Nephron (organoid): ENCODE results near the gene ASCL5.
A peak's percentile ranks its signal among the peaks of the same experiment; 100 is the strongest.

Experiments
- H3K27ac Mint-ChIP-seq, 3 experiments: 2 replicates each; pipeline ENCODE4 v1.8.0; 2020; ENCODE audit warnings: mixed read lengths in 3 of 3, mild to moderate bottlenecking in 2 of 3, moderate library complexity in 1 of 3
- H3K27me3 Mint-ChIP-seq: 2 replicates; pipeline ENCODE4 v1.8.0; 2021; ENCODE audit warnings: low read depth, mild to moderate bottlenecking, moderate library complexity, mixed read lengths
- H3K36me3 Mint-ChIP-seq: 2 replicates; pipeline ENCODE4 v1.8.0; 2020; ENCODE audit warnings: low read depth, mixed read lengths
- H3K4me1 Mint-ChIP-seq: 2 replicates; pipeline ENCODE4 v1.8.0; 2020; ENCODE audit warnings: mixed read lengths
- H3K4me3 Mint-ChIP-seq, 3 experiments: 2 replicates each; pipeline ENCODE4 v1.8.0; 2020; ENCODE audit warnings: mild to moderate bottlenecking in 3 of 3, mixed read lengths in 3 of 3, moderate library complexity in 2 of 3
- H3K9me3 Mint-ChIP-seq: 2 replicates; pipeline ENCODE4 v1.8.0; 2020; ENCODE audit warnings: mixed read lengths
- TF ChIP-seq, protein P1 (sequence below), 3 experiments: fragments of 200-600 bp; sonication (generic); IDR thresholded peaks; one replicate each; pipeline ENCODE4 v1.5.0; 2021; ENCODE audit warnings: antibody characterized with exemption in 3 of 3; ENCODE audit not compliant: unreplicated experiment in 3 of 3

Gene ASCL5

DNA sequence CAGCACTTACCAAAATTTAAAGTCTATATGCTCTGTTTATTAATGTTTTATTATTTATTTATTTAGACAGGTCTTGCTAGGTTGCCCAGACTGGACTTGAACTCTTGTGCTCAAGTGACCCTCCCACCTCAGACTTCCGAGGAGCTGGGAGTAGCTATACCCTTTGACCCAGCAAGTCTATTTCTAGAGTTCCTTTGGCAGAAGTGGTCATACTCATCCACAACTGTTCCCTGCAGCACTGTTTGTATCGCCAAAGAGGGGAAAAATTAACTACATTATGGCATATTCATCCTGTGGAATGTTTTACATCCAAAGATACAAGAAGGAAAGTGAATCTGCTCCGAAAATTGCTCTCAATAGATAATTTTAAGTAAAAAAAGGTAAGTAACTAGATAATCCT lies 43.2 kb downstream of the ASCL5 start:
- H3K9me3 Mint-ChIP-seq, result no peaks in the 10 kb centered on the region
- H3K27me3 Mint-ChIP-seq, result peaks cover 8% of the 10 kb centered on the region
- peaks cover 21% of the 10 kb centered on the region for H3K4me1 Mint-ChIP-seq
- H3K36me3 Mint-ChIP-seq, result no peaks in the 10 kb centered on the region
- TF ChIP-seq, protein P1, sequence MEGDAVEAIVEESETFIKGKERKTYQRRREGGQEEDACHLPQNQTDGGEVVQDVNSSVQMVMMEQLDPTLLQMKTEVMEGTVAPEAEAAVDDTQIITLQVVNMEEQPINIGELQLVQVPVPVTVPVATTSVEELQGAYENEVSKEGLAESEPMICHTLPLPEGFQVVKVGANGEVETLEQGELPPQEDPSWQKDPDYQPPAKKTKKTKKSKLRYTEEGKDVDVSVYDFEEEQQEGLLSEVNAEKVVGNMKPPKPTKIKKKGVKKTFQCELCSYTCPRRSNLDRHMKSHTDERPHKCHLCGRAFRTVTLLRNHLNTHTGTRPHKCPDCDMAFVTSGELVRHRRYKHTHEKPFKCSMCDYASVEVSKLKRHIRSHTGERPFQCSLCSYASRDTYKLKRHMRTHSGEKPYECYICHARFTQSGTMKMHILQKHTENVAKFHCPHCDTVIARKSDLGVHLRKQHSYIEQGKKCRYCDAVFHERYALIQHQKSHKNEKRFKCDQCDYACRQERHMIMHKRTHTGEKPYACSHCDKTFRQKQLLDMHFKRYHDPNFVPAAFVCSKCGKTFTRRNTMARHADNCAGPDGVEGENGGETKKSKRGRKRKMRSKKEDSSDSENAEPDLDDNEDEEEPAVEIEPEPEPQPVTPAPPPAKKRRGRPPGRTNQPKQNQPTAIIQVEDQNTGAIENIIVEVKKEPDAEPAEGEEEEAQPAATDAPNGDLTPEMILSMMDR (IDR thresholded peaks at IDR 0.05; ENCODE audit: unreplicated experiment in 3 of 3), result no peak
- H3K27ac Mint-ChIP-seq, result no peak overlapping the region
- H3K4me3 Mint-ChIP-seq, result no peak overlapping the region

DNA sequence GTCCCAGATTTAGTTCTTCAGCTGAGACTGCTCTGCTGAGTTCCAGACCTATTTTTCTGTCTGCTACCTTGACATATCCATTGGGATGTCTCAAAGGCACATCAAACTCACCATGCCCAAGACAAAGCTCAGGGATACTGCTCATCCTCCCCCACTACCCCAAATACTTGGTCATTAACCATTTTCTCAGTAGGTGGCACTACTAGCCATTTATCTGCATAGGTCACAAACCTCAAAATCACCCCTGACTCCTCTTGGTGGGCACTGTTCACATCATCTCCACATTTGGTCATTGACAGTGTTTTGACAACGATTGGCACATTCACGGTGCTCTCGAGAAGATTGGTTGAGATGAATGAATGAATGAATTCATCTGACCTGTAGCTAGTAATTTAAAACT lies 46.8 kb downstream of the ASCL5 start:
- Mint-ChIP-seq H3K36me3 (no peaks in the 10 kb centered on the region), H3K4me1 (peaks cover 10% of the 10 kb centered on the region), H3K9me3 (no peaks in the 10 kb centered on the region), H3K4me3 (no peak overlapping the region), H3K27ac (no peak overlapping the region), H3K27me3 (peaks cover 3% of the 10 kb centered on the region)
- TF ChIP-seq, protein P1 (IDR thresholded peaks at IDR 0.05; ENCODE audit: unreplicated experiment in 3 of 3), result no peak

DNA sequence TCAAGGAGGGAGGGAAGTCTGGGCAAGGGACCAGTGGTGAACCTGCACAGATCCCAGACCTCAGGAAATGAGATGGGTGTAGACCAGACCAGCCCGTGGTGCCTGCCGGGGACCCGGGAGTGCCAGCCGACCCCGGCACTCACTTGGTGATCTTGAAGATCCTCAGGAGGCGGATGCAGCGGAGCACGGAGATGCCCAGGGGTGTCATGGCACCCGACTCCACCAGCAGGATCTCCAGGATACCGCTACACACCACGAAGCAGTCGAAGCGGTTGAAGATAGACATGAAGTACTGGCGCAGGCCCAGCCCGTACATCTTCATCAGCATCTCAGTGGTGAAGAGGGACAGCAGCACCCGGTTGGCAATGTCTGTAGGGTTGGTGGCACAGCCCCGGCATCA lies 49.2 kb downstream of the ASCL5 start:
- Mint-ChIP-seq H3K4me3 (no peak overlapping the region), H3K36me3 (no peaks in the 10 kb centered on the region), H3K27me3 (peaks cover 3% of the 10 kb centered on the region), H3K27ac (peak overlapping the region; percentile 40 to 94 (median 72)), H3K4me1 (no peaks in the 10 kb centered on the region), H3K9me3 (no peaks in the 10 kb centered on the region)
- TF ChIP-seq, protein P1 (IDR thresholded peaks at IDR 0.05; ENCODE audit: unreplicated experiment in 3 of 3), result no peak

DNA sequence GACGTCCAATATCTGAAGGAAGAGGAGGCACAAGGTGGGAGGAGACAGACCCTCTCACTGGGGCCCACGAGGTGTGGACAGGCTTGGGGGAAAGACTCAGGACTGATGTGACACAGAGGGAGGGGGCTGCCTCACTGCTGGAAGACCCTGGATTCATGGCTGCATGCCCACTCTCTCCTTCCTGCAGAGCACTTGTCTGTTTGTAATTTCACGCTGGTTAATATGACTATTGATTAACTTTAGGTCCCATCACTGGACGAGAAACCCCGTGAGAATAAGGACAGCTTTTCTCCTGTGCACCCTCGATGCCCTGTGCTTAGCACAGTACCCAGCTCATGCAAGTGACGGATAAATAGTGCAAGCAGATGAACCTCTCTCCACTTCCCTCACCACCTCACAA lies 49.9 kb downstream of the ASCL5 start:
- Mint-ChIP-seq H3K36me3 (no peaks in the 10 kb centered on the region), H3K9me3 (no peaks in the 10 kb centered on the region)

DNA sequence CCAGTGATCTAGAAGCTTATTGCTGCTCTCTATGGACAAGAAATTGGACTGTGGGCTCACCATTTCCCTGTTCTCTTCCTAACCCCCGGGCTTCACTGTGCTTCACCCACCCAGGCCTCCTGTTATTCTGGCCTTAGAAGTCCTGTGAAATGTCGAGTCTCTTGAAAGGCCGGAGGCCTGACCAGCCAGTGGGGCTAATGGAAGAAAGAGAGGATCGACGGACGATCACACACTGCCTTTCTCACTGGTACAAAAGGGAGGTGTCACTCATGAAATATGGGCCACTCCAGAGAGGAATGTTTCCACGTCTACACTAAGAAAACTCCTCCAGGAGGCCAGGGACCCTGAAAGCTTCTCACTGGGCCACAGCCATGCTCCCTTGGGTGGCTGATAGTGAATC lies 50.9 kb downstream of the ASCL5 start:
- Mint-ChIP-seq H3K4me3 (no peak overlapping the region), H3K36me3 (no peaks in the 10 kb centered on the region), H3K27ac (no peak overlapping the region), H3K9me3 (no peaks in the 10 kb centered on the region), H3K27me3 (no peaks in the 10 kb centered on the region), H3K4me1 (peaks cover 5% of the 10 kb centered on the region)
- TF ChIP-seq, protein P1 (IDR thresholded peaks at IDR 0.05; ENCODE audit: unreplicated experiment in 3 of 3), result no peak

More for the DNA sequence above, 49.9 kb downstream of the ASCL5 start:
- TF ChIP-seq, protein P1 (IDR thresholded peaks at IDR 0.05; ENCODE audit: unreplicated experiment in 3 of 3), result no peak
- H3K4me1 Mint-ChIP-seq, result no peaks in the 10 kb centered on the region
- peak overlapping the region; percentile 40 to 94 (median 72) for H3K27ac Mint-ChIP-seq
- H3K4me3 Mint-ChIP-seq, result no peak overlapping the region
- no peaks in the 10 kb centered on the region for H3K27me3 Mint-ChIP-seq

DNA sequence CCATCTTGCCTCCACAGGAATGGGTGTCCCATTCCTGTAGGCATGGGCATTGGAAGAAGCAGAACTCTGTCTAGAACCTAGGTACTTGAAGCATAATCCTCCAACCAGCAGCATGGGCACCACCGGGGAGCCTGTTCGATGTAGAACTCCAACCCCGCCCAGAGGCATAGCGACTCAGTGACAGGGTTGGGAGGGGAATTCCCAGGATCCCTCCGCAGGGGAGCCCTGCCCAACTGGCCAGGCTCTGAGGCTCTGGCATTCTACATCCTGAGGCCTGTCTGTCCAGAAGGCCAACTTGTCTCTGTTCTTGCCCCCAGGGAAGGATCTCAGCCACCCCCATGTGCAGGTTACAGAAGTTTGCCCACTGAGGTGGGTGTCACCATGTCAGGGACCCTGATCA lies 53.0 kb downstream of the ASCL5 start:
- H3K4me1 Mint-ChIP-seq, result peaks cover 5% of the 10 kb centered on the region
- TF ChIP-seq, protein P1 (IDR thresholded peaks at IDR 0.05; ENCODE audit: unreplicated experiment in 3 of 3), result no peak

More for the DNA sequence above, 53.0 kb downstream of the ASCL5 start:
- Mint-ChIP-seq H3K27ac (no peak overlapping the region), H3K27me3 (peaks cover 4% of the 10 kb centered on the region), H3K9me3 (no peaks in the 10 kb centered on the region), H3K36me3 (no peaks in the 10 kb centered on the region), H3K4me3 (no peak overlapping the region)
